BLaER1 (cell line): ENCODE results near the gene PLA2G2E.

Source experiments
- H3K27ac ChIP-seq: shearing (Covaris generic); formaldehyde crosslinking; 2 replicates; pipeline ENCODE4 v1.8.1; 2022
- H3K27me3 ChIP-seq: shearing (Covaris generic); formaldehyde crosslinking; 2 replicates; pipeline ENCODE4 v1.8.1; 2022
- H3K36me3 ChIP-seq: shearing (Covaris generic); formaldehyde crosslinking; 2 replicates; pipeline ENCODE4 v1.8.1; 2022
- H3K4me1 ChIP-seq: shearing (Covaris generic); formaldehyde crosslinking; 2 replicates; pipeline ENCODE4 v1.8.1; 2022
- H3K4me2 ChIP-seq: shearing (Covaris generic); formaldehyde crosslinking; 2 replicates; pipeline ENCODE4 v1.8.1; 2022
- H3K4me3 ChIP-seq: shearing (Covaris generic); formaldehyde crosslinking; 2 replicates; pipeline ENCODE4 v1.8.1; 2022
- H3K9ac ChIP-seq: shearing (Covaris generic); formaldehyde crosslinking; 2 replicates; pipeline ENCODE4 v1.8.1; 2022
- H3K9me3 ChIP-seq: shearing (Covaris generic); formaldehyde crosslinking; 2 replicates; pipeline ENCODE4 v1.8.1; 2022
- H4K20me1 ChIP-seq: shearing (Covaris generic); formaldehyde crosslinking; 2 replicates; pipeline ENCODE4 v1.8.1; 2022
- Cebpa-rat ChIP-seq: shearing (Covaris generic); IDR thresholded peaks from 2 replicates; pipeline ENCODE4 v1.8.1; 2022

PLA2G2E gene

DNA sequence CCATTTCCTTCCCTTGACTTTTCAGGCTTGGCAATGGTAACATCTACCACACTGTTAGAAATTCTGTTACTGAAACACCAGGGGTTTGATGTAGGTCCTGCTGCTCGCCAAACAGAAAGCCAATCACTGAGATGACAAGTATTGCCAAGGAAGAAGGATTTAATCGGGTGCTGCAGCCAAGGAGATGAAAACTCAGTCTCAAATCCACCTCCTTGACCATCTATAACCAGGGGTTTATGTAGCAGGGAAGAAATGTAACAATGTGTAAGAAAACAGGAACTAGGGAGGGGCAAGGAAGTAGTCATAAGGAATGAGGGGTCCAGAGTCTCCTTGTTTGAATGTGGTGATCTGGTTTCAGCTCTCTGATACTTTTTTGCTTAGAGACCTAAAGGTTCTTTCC is 30.6 kb upstream of the PLA2G2E start:
- Histone ChIP-seq H3K4me2 (no peak overlapping the region), H3K9ac (no peak overlapping the region), H3K36me3 (no peaks in the 10 kb centered on the region), H3K27ac (no peak overlapping the region), H3K4me1 (no peaks in the 10 kb centered on the region), H3K27me3 (no peaks in the 10 kb centered on the region), H3K4me3 (no peak overlapping the region), H4K20me1 (no peaks in the 10 kb centered on the region), H3K9me3 (peaks cover 21% of the 10 kb centered on the region)
- no peak for TF ChIP-seq Cebpa-rat

DNA sequence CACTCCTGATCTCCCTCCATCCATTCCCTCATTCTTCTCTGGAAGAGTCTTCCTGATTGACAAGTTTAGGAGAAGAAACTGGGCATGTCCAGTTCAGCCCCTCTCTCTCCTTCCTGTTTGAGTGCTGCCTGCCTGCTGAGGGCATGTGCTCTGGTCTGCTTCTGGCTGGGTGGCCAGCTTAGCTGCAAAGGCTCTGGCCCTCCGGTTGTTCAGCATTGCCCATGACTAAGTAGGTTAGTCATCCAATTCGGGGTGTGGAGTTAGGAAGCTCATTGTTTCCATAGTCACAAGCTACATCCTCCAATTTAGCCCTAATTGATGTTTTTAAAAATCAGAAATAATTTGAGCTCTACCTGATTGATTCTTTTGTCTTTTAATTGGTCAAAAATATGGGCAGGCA is 25.6 kb upstream of the PLA2G2E start:
- Histone ChIP-seq H3K27me3 (no peaks in the 10 kb centered on the region), H3K27ac (no peak overlapping the region), H3K4me1 (no peaks in the 10 kb centered on the region), H3K4me2 (no peak overlapping the region), H3K36me3 (no peaks in the 10 kb centered on the region), H4K20me1 (no peaks in the 10 kb centered on the region), H3K9me3 (peaks cover 13% of the 10 kb centered on the region), H3K9ac (no peak overlapping the region), H3K4me3 (no peak overlapping the region)
- no peak for TF ChIP-seq Cebpa-rat

DNA sequence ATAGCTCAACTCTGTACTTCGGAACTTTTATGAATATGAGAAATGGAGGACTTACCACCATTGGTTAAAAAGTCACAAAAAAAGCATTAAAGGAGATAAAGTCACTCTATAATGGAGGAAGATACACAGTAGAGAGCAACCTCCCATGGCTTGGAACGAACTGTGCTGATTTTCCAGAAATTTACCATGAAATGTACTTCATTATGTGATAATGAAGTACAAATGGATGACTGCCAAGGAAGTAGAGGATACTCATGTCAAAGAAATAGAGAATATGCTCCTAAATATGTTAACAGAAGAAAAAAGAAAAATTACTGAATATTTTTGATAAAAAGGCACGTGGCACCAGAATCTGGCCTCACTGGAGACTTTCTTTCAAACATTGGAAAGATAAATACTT is 23.6 kb upstream of the PLA2G2E start:
- Histone ChIP-seq H3K4me2 (no peak overlapping the region), H3K27me3 (no peaks in the 10 kb centered on the region), H3K4me3 (no peak overlapping the region), H3K9ac (no peak overlapping the region), H3K4me1 (no peaks in the 10 kb centered on the region), H3K27ac (no peak overlapping the region), H3K9me3 (no peaks in the 10 kb centered on the region), H3K36me3 (no peaks in the 10 kb centered on the region), H4K20me1 (no peaks in the 10 kb centered on the region)
- TF ChIP-seq Cebpa-rat, result no peak

DNA sequence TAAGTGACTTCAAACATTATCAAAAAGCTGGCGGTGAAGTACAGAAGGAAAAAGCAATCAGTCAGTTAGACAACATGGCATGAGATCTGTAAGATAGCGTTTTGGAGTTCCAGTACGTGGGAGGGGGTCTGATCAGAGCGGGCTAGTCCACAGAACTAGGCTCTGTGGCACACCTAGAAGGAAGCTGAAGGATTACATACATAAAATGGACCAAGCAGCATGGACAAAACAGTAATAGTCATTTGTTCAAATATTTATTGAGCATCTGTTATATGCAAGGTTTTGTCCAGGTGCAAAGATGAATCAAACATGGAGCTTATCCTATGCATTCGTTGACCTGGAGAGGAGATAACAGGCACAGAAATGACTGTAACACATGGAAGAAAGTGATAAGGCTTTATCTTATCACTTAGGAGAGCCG is 22.9 kb upstream of the PLA2G2E start:
- Histone ChIP-seq H3K27ac (no peak overlapping the region), H3K4me2 (no peak overlapping the region), H3K36me3 (no peaks in the 10 kb centered on the region), H3K9ac (no peak overlapping the region), H3K4me3 (no peak overlapping the region), H3K27me3 (no peaks in the 10 kb centered on the region), H3K9me3 (peaks cover under 1% of the 10 kb centered on the region; the same call in 1 of the 2 replicates), H3K4me1 (no peaks in the 10 kb centered on the region), H4K20me1 (no peaks in the 10 kb centered on the region)
- TF ChIP-seq Cebpa-rat, result no peak

DNA sequence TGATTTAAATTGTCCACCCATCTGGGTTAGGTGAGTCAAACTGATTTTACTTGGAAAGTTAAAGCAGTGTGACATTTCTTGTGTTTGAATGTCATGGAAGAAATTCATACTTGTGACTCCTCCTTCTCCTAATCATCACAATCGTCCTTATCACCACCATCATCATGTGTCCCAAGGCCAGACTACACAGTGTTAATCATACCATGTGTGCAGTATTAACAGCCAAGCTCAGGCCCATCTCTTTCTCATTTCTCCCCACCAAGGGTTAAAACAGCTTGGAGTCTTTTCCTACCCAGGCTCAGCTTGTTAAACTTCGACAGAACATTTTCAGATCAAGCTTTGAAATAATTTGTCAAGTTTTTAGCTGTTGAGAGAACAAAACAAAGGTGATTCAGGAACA is 22.5 kb upstream of the PLA2G2E start:
- Histone ChIP-seq H3K4me2 (no peak overlapping the region), H3K9ac (no peak overlapping the region), H3K27ac (no peak overlapping the region), H3K36me3 (no peaks in the 10 kb centered on the region), H3K4me1 (no peaks in the 10 kb centered on the region), H4K20me1 (no peaks in the 10 kb centered on the region), H3K27me3 (no peaks in the 10 kb centered on the region), H3K9me3 (peaks cover 5% of the 10 kb centered on the region; the same call in 1 of the 2 replicates), H3K4me3 (no peak overlapping the region)
- TF ChIP-seq Cebpa-rat, result no peak

DNA sequence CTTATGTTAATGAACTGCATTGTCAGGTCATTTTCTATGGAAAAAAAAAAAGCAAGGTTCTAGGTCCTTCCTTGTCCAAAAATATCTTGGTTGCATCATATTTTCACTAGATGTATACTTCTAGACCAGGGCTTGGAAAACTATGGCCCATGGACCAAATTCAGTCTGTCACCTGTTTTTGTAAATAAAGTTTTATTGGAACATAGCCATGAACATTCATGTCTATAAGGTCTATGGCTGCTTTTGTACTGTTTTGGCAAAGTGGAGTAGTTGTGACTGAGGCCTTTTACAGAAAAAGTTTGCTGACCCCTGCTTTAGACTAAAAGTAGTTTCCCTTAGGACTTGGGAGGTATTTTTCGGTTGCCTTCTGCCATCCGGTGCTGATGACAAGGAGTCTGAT is 19.2 kb upstream of the PLA2G2E start:
- Histone ChIP-seq H3K27ac (no peak overlapping the region), H3K4me2 (no peak overlapping the region), H4K20me1 (no peaks in the 10 kb centered on the region), H3K9ac (no peak overlapping the region), H3K27me3 (no peaks in the 10 kb centered on the region), H3K36me3 (no peaks in the 10 kb centered on the region), H3K4me3 (no peak overlapping the region), H3K9me3 (peaks cover 7% of the 10 kb centered on the region; the same call in 1 of the 2 replicates), H3K4me1 (no peaks in the 10 kb centered on the region)
- TF ChIP-seq Cebpa-rat, result no peak

DNA sequence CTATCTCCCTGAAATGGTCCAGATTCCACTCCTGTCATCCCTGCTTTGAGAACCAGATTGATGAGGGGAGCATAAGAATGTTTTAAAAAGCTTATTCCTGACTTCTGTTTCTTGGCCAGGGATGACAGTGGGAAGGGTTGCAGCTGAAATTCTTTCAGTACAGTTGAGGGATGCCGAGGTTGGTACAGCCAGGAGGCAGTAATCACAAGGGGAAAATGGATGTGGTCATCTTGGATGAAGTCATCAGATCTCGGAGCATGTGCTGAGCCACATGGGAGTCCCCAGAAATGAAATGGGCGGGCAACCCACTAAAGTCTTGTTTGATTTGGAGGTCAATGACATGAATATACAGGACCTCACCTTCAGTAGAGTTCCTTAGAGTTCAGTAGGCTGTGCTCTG is 18.7 kb upstream of the PLA2G2E start:
- Histone ChIP-seq H4K20me1 (no peaks in the 10 kb centered on the region), H3K4me1 (no peaks in the 10 kb centered on the region), H3K27ac (no peak overlapping the region), H3K4me3 (no peak overlapping the region), H3K4me2 (no peak overlapping the region), H3K36me3 (no peaks in the 10 kb centered on the region), H3K9ac (no peak overlapping the region), H3K27me3 (no peaks in the 10 kb centered on the region), H3K9me3 (peaks cover 7% of the 10 kb centered on the region; the same call in 1 of the 2 replicates)
- no peak for TF ChIP-seq Cebpa-rat

DNA sequence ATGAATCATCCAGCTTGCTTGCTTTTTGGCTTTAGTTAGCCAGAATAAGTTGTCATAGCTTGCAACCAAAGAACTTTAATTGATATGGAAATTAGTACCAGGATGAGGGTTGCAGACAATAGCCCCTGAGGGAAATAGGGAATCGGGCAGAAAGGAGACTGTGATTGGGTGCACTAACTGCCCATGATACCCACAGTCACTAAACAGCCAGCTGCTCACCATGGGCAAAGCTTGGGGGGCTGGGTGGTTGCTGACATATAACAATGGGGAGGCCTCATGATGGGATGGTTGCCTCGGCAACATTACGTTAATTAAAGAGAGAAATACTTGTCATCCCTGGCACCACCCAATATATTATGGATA is 17.8 kb upstream of the PLA2G2E start:
- no peak overlapping the region for H3K27ac ChIP-seq
- H3K36me3 ChIP-seq, result no peaks in the 10 kb centered on the region
- no peaks in the 10 kb centered on the region for H3K4me1 ChIP-seq
- no peak overlapping the region for H3K9ac ChIP-seq
- H3K4me2 ChIP-seq, result no peak overlapping the region
- no peak for TF ChIP-seq Cebpa-rat
- peaks cover 7% of the 10 kb centered on the region; the same call in 1 of the 2 replicates for H3K9me3 ChIP-seq
- no peaks in the 10 kb centered on the region for H3K27me3 ChIP-seq
- H4K20me1 ChIP-seq, result no peaks in the 10 kb centered on the region
- no peak overlapping the region for H3K4me3 ChIP-seq

DNA sequence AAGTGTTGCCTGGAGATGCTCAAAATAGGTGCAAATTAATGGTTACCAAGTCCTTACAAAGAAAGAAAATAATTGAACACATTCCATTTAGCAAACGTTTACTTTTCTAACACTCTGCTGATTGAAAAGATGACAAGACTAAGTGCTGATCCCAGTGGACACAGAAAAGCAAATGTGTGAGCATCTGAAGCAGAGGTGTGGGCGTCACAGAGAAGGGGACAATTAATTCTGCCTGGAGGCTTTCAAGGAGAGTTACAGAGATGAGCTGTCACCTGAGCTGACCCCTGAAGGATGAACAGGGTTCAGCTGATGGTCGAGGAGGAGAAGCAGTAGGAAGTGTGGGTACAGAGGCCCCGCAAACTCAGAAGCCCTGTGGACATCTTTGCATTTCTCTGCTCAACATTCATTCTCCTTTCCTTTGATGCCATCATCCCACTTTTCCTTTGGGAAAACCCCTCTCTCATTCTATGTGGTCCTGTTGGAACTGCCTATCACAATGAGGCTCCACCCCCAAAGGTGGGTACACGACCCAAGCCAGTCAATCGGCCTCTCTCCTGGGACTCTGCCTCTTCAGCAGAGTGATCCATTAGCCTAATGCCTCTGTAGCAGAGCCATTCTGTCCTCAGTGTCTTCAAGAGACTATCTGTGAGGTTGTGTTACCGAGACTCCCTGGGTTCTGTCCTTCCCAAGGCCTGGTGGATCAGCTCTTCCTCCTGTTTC is 17.2 kb upstream of the PLA2G2E start:
- no peak overlapping the region for H3K9ac ChIP-seq
- no peak overlapping the region for H3K27ac ChIP-seq
- H3K4me3 ChIP-seq, result no peak overlapping the region
- no peak overlapping the region for H3K4me2 ChIP-seq
- no peak for TF ChIP-seq Cebpa-rat
- H3K36me3 ChIP-seq, result no peaks in the 10 kb centered on the region
- H3K4me1 ChIP-seq, result no peaks in the 10 kb centered on the region
- H3K9me3 ChIP-seq, result peaks cover 7% of the 10 kb centered on the region; the same call in 1 of the 2 replicates
- H4K20me1 ChIP-seq, result no peaks in the 10 kb centered on the region
- H3K27me3 ChIP-seq, result no peaks in the 10 kb centered on the region

DNA sequence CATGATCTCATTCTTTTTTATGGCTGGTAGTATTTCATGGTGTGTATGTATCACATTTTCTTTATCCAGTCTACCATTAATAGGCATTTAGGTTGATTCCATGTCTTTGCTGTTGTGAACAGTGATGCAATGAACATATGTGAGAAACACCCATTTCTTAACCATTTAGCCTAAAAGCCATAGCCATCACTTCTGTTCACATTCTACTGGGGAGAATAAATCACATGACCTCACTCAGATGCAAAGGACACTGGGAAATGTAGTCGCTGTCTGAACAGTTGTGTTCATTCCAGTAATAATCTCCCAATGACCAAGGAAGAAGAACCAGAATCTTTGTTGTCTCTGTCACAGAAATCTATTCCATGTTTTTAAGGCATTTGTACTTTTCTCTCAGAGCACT is 15.1 kb upstream of the PLA2G2E start:
- Histone ChIP-seq H3K27me3 (no peaks in the 10 kb centered on the region), H3K9ac (no peak overlapping the region), H3K36me3 (no peaks in the 10 kb centered on the region), H3K4me2 (no peak overlapping the region), H3K27ac (no peak overlapping the region), H3K4me1 (no peaks in the 10 kb centered on the region), H4K20me1 (no peaks in the 10 kb centered on the region), H3K9me3 (peaks cover 17% of the 10 kb centered on the region), H3K4me3 (no peak overlapping the region)
- TF ChIP-seq Cebpa-rat, result no peak
